Activated CD4-positive, alpha-beta T cell treated with anti-CD3 and anti-CD28 coated beads for 1 hour (primary cell): ENCODE data around the gene SAXO2.
"Not testable (repeated sequence)": the region's sequence is repeated elsewhere in the genome, so short reads cannot be mapped to it uniquely, and the experiment has no call there.

Experiments used
- DNase-seq: peaks from one replicate; pipeline ENCODE4 v3.0.0-alpha.2; 2020

Gene SAXO2

DNA sequence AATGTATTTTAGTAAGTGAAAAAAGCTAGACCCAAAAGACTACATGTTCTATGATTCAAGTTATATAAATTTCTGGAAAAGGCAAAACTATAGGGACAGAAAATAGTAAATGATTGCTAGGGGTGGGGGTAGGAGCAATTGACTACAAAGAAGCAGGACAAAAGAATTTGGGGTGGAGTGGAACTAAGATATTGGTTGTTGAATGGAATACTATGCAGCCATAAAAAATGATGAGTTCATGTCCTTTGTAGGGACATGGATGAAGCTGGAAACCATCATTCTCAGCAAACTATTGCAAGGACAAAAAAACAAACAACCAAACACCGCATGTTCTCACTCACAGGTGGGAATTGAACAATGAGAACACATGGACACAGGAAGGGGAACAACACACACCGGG lies 25.6 kb downstream of the SAXO2 start:
- DNase-seq, result not testable (repeated sequence)

DNA sequence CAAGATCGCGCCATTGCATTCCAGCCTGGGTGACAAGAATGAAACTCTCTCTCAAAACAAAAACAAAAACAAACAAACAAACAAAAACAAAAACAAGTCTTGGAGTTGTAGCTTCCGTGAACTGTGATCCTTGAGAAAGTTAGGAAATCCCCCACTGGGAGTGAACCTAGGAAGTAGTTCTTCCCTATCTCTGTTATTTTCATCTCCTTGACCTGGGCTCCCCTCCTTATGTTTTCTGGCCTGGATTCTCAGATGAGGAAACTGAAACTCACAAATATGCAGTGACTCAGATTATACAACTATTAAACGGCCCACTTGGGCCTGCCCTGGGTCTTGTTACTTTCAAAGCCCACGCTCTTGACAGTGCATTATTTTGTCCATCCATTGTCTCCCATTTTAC lies 29.7 kb downstream of the SAXO2 start:
- DNase-seq, result no peak

DNA sequence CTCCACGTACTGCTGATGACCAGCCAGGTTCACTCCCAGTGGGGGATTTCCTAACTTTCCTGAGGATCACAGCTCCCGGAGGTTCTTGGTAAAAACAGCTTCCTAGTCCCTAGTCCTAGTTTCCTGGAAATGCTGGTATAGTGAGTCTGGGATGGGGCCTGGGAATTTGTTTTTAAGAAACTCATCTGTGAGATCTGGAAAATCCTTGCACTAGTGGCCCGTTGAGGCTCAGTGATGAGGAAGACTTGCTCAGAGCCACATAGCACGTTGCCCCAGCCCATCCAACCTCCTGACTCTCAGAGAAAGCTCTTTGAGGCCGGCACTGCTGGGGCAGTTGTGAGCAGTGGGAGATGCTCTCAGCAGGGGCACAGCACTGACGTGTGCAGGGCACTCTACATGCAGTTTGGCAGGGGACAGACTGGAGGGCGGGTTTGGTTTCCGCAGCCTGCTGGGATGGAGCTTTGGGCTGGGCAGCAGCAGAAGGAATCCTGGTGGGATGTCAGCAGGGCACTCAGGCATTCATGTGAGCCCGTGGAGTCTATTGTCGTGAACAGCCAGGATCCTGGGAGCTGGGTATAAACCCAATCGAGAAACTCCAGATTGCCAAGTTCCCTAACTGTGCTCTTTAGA lies 31.6 kb downstream of the SAXO2 start:
- no peak for DNase-seq

DNA sequence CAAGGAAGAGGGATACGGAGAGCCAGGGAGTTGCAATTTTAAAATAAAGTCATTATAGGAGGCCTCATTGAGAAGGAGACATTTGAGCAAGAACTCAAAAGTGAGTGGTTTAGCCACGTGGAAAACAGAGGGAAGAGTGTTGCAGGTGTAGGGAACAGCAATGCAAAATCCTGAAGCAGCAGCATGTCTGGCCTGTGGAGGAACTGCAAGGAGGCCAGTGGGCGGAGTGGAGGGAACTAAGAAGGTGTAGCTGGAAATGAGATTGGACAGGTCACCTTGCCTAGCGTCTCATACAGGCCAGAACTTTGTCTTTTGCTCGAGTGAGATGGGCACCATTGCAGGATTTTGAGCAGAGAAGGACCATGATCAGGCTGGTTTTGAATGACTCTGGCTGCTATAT lies 34.9 kb downstream of the SAXO2 start:
- DNase-seq, result no peak

DNA sequence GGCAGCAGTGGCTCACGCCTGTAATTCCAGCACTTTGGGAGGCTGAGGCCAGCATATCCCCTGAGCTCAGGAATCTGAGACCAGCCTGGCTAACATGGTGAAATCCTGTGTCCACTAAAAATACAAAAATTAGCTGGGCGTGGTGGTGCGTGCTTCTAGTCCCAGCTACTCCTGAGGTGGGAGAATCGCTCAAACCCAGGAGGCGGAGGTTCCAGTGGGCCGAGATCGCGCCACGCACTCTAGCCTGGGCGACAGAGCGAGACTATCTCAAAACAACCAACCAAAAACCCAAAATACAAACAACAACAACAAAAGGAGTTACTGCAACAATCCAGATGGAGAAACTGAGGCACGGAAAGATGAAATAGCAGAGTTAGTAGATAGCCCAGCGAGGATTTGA lies 35.4 kb downstream of the SAXO2 start:
- DNase-seq, result no peak

DNA sequence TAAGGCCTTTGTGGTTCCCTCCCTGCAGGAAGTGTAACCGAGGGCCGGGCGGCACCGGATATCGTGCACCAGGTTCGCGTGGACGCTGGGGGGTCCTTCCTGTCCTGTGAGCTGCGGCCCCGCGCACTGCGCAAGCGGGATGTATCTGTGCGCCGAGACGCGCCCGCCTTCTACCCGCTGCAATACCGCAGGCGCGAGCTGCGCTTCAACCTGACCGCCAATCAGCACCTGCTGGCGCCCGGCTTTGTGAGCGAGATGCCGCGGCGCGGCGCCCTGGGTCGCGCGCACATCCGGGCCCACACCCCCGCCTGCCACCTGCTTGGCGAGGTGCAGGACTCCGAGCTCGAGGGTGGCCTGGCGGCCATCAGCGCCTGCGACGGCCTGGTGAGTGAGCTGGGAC lies 35.9 kb downstream of the SAXO2 start:
- DNase-seq, result peak; percentile 31

DNA sequence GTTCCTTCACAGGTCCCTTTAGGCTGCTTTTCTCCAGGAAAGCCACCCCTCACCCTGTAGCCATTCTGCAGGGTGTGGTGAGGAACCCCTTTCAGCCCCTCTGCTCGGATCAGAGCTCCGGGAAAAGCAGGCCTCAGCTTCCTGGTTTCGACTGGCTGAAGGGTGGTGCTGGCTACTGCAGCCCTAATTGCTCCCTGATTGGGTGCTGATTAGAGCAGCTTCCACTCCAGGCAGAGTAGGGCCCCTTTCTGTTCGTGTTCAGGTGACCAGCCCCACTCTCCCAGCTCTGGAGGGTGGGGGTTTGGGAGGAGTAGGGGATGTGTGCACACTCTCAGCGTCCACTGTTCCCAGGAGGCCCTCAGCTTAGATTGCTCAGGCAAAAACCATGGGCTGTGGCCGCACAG lies 36.9 kb downstream of the SAXO2 start:
- DNase-seq, result not testable (repeated sequence)

DNA sequence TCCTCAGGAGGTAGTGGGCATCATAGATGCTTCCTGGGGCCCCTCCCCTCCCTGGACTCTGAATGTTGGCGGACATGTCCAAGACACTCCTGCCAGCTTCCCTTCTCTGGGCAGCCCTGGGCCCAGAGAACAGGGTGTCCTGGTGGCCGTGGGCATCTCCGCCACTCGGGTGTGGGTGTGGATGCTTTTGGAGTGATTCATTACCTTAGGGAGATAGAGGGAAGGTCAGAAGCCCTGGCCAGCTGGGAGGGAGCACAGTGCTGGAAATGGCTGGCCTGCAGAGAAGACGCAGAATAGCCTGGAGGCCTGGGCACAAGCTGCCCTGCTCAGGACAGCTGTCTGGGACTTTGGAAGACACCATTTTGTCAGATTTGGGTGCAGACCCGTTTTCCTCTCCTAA lies 37.7 kb downstream of the SAXO2 start:
- not testable (repeated sequence) for DNase-seq

DNA sequence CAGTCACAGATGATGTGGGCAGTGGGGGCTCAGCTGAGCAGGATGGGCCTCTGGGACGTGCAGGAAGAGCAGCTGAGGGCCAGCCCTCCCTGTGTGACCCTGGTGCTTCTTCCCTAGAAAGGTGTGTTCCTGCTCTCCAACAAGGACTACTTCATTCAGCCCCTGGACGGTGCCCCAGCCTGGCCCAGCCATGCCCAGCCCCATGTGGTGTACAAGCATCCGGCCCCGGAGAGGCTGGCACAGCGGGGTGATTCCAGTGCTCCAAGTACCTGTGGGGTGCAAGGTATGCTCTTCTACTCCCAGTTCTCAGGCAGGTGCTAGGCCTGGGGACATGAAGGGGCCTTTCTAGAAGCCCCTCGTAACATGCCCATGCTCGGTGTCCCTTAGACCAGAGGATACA lies 38.3 kb downstream of the SAXO2 start:
- DNase-seq, result no peak

DNA sequence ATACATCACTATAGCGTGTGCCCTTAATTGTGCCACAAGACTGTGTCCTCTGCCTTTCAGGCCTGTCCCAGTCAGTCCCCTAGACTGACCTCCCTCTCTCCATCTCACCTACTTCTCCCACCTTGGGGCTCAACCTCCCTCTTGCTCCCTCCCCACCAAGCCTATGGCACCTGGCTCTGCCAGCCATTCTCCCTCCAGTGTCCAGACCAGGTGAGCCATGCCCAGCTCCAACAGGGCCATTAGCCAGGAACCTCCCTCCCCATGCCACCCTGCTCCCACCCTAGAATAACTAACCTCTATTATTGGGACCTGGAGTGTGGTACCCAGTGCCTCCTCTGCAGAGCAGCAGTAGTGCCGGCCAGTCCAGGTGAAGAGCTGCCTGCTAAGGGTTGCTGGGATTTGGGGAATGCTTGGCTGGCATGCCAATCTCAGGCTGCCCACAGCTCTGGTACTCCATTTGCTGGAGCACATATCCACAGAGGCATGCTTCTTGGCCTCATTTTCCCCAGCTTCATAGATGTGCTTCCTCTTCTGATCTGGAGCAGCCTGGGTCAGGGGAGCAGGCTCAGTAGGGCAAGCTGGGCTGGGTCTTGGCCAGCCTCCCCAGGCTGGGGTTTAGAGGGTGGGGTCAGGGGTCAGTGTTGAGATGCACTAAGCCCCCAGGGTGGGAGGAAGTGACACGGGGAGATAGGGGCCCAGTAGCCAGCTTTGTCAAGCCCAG lies 38.8 kb downstream of the SAXO2 start:
- no peak for DNase-seq

DNA sequence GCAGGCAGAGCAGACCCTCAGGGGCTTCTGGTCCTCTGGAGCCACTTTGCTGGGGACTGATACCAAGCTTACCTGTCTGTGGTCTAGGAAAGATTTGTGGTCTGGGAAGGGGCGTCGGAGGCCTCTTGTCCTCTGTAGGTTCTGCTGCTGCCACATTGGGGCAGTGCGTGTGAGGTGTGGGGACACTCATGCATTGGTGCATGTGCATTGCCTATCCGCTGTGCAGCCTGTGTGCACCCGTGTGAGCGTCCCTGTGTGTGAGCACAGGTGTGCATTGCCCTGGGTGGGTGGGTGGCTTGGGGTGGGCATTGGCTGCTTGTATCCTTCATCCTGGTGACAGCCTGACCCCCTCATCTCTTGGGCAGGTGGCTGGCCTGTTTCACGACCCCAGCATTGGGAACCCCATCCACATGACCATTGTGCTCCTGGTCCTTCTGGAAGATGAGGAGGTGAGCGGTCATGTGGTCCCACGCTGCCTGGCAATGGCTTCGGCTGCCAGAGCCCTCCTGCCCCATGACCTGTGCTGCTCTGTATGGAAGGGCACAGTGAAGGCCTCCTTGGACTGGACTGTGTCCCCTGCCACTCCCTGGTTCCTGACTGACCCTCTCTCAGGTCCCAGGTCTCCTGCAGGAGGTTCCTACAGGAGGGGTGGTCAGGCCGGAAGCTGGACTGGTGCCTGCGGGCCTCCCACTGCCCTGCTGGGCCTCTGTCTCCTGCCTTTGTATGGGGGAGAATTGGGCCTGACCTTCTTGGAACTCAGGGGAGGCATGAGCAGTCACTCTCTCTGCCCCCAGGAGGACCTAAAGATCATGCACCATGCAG lies 41.5 kb downstream of the SAXO2 start:
- DNase-seq, result no peak

DNA sequence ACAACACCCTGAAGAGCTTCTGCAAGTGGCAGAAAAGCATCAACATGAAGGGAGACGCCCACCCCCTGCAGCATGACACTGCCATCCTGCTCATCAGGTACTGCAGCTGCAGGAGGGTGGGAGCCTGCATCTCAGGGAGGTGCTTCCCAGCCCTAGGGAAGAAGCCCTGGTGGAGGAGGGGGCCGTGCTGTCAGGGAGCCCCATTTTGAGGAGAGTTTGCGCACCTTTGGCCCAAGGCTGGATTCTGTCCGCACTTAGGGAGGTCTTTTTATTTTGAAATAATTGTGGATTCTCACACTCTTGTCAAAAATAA lies 42.1 kb downstream of the SAXO2 start:
- no peak for DNase-seq

DNA sequence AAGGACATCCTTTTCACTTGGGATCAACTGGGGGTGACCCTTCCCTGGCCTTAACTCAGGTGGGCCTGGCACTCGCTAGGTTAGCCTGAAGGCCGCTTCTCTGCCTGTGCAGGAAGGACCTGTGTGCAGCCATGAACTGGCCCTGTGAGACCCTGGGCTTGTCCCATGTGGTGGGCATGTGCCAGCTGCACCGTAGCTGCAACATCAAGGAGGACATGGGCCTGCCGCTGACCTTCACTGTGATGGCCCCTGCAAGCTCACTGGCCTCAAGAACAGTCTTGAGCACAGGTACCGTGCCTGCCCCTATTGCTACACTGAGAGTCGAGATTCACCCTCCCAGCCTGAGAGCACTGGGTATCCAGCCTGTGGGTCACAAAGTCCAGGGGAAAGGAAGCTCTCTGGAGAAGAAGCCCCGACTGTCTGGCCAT lies 43.0 kb downstream of the SAXO2 start:
- DNase-seq, result no peak

DNA sequence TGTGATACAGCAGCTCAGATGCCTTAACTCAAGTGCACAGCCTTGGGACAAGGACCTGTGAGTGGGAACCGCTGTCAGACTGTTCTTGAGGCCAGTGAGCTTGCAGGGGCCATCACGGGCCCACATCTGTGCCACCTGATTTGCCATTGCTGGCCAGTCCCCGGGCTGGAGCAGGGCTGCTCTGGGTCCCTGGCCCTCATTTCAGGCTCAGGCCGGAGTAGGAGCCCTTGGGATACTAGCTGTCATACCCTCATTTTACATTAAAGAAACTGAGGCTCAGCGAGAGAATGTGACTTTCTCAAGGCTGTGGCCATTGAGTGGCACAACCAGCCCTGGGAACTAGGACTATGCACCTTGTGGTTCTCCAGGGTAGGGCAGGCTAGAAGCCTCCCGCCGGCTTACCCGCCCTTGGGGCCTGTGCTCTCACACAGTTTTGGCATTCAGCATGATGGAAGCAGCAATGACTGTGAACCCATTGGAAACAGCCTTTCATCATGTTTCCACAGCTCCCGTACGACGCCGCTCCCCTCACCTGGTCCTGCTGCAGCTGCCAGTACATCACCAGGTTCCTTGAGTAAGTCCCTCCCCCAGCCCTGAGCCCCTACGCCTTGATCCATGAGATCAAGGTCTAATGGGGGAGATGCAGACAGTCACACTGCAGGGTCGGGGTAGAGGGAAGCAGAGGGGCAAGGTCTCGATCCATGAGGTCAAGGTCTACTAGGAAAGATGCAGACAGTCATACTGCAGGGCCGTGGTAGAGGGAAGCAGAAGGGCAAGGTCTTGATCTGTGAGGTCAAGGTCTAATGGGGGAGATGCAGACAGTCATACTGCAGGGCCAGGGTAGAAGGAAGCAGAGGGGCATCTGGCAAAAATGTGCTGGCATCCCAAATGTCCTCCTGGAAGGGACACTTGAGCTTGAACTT lies 44.4 kb downstream of the SAXO2 start:
- DNase-seq, result no peak

DNA sequence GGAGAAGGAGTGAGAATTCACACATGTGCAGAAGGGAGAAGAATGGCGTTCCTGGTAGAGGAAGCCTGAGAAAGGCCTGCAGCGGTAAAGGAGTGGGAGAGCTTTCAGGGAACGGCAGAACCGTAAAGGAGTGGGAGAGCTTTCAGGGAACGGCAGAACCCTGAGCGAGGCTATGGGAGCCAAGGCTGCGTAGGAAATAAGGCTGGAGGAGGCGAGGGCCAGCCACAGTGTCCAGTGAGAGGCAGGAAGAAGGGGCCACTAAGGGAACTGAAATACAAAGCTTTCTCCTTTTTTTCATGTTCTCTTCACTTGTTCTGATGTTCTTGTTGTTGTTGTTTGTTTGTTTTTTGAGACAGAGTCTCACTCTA lies 45.1 kb downstream of the SAXO2 start:
- no peak for DNase-seq

DNA sequence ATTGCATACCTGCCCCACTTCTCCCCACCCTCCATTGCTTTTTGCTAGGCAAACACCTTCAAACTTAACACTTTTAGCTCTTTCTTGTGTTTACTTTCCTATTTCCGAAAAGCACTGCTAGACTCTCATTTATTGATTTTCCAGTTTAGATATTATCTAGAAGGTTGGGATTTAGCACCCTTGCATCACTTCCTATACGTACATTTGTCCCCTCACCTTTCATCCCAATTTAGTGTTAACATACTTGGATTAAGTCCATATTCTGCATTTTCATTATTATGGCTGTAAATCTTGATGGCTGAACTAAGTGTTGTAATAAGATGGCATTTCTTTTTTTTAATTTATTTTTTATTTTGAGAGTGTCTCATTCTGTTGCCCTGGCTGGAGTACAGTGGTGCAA lies 47.2 kb downstream of the SAXO2 start:
- no peak for DNase-seq

DNA sequence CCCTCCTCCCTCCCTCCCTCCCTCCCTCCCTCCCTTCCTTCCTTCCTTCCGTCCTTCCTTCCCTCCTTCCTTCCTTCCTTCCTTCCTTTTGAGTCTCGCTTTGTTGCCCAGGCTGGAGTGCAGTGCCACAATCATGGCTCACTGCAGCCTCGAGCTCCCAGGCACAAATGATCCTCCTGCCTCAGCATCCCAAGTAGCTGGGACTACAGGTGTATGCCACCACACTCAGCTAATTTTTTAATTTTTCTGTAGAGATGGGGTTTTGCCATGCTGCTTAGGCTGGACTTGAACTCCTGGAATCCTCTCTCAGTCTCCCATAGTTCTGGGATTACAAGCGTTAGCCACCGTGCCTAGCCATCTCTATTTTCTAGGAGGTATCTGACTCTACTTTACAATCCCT lies 48.7 kb downstream of the SAXO2 start:
- DNase-seq, result not testable (repeated sequence)

DNA sequence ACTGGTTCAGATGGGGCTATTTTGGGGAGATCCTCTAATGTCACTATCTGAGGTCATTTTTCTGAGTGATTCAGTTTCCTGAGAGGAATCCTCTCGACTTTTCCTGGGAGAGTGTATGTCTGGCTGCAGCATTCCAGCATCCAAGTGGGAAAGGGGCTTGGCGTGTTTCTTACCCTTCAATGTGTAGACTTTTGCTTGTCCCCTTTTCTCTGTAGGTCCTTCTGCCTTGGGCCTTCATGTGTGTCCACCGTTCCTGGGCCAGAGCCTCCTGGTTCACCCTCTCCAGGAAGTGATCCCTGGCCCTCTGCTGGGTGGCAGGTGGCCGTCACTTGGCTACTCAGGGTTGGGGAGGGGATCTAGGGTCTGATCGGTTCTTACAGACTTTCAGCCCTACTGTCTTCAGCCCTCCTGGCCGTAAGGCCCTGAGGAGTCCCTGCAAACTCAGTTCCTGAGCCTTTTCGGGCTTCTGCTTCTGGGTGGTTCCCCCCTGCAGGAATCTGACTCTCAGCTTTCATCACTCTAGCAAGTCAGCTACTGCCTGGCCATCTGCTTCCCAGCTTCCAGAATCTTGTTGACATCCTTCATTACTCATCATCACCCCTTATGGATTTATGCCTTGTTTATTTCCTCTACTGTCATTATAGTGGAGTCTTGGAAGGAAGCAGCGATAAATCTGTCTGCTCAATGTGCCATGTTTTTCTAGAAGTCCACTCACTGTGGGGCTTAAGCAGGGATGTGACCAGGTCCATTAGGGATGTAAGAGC lies 50.1 kb downstream of the SAXO2 start:
- no peak for DNase-seq

DNA sequence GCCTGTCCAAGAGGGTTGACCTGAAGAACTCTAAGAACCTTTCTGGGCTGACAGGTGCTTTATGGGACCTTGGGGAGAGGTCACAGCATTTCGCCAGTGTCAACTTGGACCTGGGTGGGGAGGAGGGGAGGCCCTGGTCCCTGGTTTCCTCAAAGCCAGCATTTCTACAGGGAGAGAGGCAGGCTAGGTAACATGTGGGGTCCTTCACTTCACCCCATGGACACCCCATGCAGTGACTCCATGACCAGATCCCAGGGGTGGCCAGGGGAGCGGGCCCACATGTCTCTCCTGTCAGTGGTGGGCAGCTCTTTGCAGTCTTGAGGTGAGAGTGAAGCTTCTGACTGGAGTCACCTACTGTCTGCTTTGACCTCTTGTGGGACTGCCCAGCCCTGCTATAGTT lies 50.8 kb downstream of the SAXO2 start:
- DNase-seq, result no peak

DNA sequence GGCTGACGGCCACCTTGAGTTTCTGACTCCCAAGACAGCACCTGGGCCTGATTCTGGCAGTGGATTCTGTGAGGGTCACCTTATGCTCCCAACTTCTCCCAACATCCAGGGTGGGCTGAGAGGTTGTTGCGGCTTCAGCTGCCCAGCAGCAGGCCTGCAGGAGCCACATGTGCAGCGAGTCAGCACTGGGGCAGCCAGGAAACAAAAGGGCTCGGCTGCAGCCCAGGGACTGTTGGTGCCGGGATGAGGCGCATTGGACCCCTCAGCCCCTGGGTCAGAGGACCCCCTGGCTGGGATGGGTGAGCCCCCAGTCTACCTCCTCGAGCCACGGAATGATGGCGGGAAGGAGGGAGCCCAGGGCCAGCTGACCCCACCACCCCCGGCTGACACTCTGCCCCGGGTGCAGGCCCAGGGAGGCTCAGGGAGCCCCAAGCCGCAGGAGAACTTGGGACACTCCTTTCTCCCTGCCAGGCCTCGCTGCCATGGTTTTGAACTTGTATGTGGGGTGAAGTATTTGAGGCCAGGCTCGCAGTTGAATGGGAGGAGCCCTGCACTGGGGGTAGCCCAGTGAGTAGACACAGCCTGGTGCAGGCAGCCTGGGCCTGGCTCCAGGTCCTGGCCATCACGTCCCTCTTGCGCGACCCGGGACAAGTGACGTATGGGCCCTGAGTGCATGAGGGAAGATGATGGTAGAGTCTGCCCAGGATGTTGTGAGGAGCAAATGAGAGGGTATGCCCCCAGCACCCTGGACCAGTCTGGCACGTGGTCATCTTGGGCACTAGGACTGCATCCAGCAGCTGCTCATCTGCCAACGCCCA lies 51.5 kb downstream of the SAXO2 start:
- DNase-seq, result not testable (repeated sequence)

DNA sequence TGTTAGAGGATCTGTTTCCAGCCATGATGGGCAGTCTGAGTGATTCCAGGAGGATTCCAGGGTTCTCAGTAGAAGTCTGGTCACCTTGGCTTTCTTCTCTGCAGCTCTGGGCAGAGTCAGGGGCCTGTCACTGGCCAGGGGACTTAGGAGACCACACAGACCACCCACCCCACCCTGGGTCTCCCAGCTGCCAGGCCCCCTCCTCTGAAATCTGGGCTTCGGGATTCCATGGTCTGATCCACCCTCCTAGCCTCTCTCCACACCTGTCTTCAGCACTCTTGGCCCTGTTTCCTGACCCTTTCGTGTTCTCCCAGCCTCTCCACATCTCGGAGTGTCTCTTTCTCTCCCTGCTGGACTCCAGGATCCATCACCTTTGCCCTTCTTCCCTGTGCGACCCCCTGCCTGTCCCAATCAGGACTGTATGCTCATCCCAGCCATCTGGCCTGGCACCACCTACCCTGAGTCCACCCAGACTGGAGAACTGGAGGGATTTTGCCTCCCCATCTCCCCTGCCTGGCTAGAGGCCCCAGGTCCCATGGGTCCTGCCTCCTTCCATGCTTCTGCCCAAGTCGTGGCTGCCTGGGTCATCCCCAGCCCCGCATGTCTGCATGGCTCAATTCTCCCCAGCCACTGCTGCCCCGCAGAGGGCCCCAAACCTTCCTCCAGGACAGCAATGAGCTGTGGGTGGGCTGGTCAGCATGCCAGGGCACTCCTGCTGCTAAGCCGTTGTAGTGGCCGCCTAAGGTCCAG lies 52.3 kb downstream of the SAXO2 start:
- DNase-seq, result no peak
